ENCODE results near the gene TRIM39. TPM values are rescaled to one million over a fixed set of nuclear protein-coding genes. Genes with fewer than 3 reads are reported as not detected.
A peak's percentile ranks its signal among the peaks of the same experiment; 100 is the strongest.

Gene TRIM39
- total and polyA plus RNA-seq, 12 donors: 8.1 to 24.3 (median 14.2) TPM

DNA sequence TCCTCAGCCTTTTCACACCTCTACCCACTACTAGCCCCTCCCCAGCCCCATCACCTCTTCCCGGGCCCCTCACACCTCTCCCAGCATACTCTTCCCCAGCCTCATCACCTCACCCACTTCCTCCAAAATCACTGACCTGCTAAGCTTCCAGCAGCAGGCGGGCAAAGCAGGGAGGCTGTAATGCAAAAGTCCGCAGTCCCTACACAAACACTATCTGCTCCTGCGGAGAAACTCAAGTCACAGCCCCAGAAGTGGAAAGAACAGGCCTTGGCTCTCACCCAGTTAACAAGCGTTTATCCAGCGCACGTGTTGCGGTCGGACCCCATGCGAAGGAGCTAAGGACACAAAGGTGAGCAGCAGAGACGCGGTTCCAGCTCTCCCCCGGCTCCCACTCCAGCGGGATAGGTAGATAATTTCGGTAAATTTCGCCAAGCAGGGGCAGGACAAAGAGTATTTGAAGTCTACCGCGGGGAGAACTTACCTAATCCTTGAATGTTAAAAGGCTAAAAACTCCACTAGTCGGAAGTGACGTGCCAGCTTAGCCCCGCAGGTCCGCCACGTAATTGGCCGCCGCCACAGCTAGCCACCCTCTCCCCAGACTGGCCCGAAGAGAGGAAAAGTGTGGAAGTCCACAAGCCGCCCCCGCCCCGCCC lies 728 bp upstream of the TRIM39 start:
- WGBS, 4 donors: 0 to 1% (median 0%) methylated on average over 14 to 29 of the region's 29 CpGs
- H3K9me3 ChIP-seq (replicated peaks in 1 of 3): no peaks in the 10 kb centered on the region
- peak overlapping the region; percentile 62 to 98 (median 84) for H3K4me3 ChIP-seq
- DNase-seq: peak in 4 of 7 donors; percentile 43 to 56 (median 44)
- TF ChIP-seq, protein P1, sequence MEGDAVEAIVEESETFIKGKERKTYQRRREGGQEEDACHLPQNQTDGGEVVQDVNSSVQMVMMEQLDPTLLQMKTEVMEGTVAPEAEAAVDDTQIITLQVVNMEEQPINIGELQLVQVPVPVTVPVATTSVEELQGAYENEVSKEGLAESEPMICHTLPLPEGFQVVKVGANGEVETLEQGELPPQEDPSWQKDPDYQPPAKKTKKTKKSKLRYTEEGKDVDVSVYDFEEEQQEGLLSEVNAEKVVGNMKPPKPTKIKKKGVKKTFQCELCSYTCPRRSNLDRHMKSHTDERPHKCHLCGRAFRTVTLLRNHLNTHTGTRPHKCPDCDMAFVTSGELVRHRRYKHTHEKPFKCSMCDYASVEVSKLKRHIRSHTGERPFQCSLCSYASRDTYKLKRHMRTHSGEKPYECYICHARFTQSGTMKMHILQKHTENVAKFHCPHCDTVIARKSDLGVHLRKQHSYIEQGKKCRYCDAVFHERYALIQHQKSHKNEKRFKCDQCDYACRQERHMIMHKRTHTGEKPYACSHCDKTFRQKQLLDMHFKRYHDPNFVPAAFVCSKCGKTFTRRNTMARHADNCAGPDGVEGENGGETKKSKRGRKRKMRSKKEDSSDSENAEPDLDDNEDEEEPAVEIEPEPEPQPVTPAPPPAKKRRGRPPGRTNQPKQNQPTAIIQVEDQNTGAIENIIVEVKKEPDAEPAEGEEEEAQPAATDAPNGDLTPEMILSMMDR (IDR thresholded peaks at IDR 0.05): no peak
- no peak for TF ChIP-seq POLR2A (IDR thresholded peaks at IDR 0.05)
- H3K27me3 ChIP-seq: no peaks in the 10 kb centered on the region
- H3K27ac ChIP-seq: peak overlapping the region; percentile 96 to 99 (median 97)
- intact Hi-C loops (cut with DNase I): no loop called here
- H3K4me1 ChIP-seq (replicated peaks in 1 of 2): peaks cover 9 to 32% of the 10 kb centered on the region in 2 donors
- H3K36me3 ChIP-seq (replicated peaks in 1 of 2): peaks cover 0 to 17% of the 10 kb centered on the region in 2 donors

DNA sequence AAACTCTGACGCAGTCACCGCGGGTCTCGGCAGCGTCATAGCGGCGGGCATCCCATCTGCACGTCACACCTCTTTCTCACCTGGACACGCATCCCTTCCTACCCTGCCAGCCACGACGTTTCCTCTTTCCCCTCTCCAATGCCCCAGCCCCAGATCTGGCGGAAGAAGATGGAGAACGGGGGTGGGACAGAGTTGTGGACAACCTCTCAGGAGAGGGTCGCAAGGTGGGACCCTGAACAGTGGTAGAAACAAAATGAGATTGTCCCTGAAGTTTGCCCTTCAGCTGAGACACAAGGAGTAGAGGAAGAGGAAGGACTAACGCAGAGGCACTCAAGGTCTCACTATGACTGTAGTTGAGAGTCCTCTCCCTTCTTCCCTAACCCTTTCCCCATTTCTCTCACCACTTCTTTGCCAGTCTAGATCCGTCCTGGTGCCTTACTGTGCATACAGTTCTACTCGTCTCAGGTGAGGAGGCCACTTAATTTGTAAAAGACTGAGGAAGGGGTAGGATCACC lies 562 bp downstream of the TRIM39 start:
- Histone ChIP-seq H3K9me3 (replicated peaks in 1 of 3) (no peaks in the 10 kb centered on the region), H3K36me3 (replicated peaks in 1 of 2) (peaks cover 0 to 30% of the 10 kb centered on the region in 2 donors), H3K27ac (peak overlapping the region; percentile 96 to 99 (median 97)), H3K4me1 (replicated peaks in 1 of 2) (peaks cover 9 to 29% of the 10 kb centered on the region in 2 donors), H3K4me3 (peak overlapping the region; percentile 62 to 98 (median 84)), H3K27me3 (no peaks in the 10 kb centered on the region)
- TF ChIP-seq, protein P1 (IDR thresholded peaks at IDR 0.05): no peak
- TF ChIP-seq POLR2A (IDR thresholded peaks at IDR 0.05): no peak
- DNase-seq: peak in 1 of 7 donors; percentile 81
- intact Hi-C loops (cut with DNase I): no loop called here
- 1 to 3% (median 2%) methylated on average over 10 to 17 of the region's 17 CpGs for WGBS, 4 donors

DNA sequence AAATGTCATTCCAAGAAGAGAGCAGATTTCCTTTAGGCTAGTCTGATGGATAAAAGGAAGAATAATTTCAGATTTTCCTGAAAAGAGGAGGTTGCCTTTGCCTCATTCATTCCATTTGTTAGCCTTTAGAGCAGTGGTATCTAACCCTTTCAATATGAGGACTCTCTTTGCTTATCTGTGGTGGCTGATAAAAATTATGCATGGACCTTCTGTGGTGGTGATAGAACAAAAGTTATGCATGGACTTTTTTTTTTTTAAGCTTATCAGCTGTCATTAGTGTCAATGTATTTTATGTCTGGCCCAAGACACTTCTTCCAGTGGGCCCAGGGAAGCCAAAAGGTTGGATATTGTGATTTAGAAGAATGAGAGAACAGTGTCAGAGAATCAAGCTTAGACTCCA lies 1.7 kb downstream of the TRIM39 start:
- Histone ChIP-seq H3K9me3 (replicated peaks in 1 of 3) (no peaks in the 10 kb centered on the region), H3K4me1 (replicated peaks in 1 of 2) (peaks cover 9 to 29% of the 10 kb centered on the region in 2 donors)
- intact Hi-C loops (cut with DNase I): no loop called here

DNA sequence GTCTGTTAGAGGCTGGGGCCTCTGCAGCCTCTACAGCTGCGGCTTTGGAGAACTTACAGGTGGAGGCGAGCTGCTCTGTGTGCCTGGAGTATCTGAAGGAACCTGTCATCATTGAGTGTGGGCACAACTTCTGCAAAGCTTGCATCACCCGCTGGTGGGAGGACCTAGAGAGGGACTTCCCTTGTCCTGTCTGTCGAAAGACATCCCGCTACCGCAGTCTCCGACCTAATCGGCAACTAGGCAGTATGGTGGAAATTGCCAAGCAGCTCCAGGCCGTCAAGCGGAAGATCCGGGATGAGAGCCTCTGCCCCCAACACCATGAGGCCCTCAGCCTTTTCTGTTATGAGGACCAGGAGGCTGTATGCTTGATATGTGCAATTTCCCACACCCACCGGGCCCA lies 2.6 kb downstream of the TRIM39 start:
- intact Hi-C loops (cut with DNase I): no loop called here

More for the DNA sequence above, 1.7 kb downstream of the TRIM39 start:
- Histone ChIP-seq H3K36me3 (replicated peaks in 1 of 2) (peaks cover 0 to 41% of the 10 kb centered on the region in 2 donors), H3K27me3 (no peaks in the 10 kb centered on the region), H3K27ac (no peak overlapping the region), H3K4me3 (no peak overlapping the region)
- no peak for TF ChIP-seq POLR2A (IDR thresholded peaks at IDR 0.05)
- TF ChIP-seq, protein P1 (IDR thresholded peaks at IDR 0.05): no peak
- no peak for DNase-seq

More for the DNA sequence above, 2.6 kb downstream of the TRIM39 start:
- no peaks in the 10 kb centered on the region for H3K9me3 ChIP-seq (replicated peaks in 1 of 3)
- H3K27ac ChIP-seq: no peak overlapping the region
- H3K36me3 ChIP-seq (replicated peaks in 1 of 2): peaks cover 0 to 50% of the 10 kb centered on the region in 2 donors
- no peak for DNase-seq
- TF ChIP-seq POLR2A (IDR thresholded peaks at IDR 0.05): no peak
- TF ChIP-seq, protein P1 (IDR thresholded peaks at IDR 0.05): no peak
- no peaks in the 10 kb centered on the region for H3K27me3 ChIP-seq
- 88 to 95% (median 92%) methylated on average over 8 to 12 of the region's 12 CpGs for WGBS, 4 donors
- H3K4me3 ChIP-seq: no peak overlapping the region
- peaks cover 9 to 19% of the 10 kb centered on the region in 2 donors for H3K4me1 ChIP-seq (replicated peaks in 1 of 2)
